Transverse colon (tissue), 4 donors: Measurements from ENCODE around the gene SPARC. TPM values are rescaled to one million over a fixed set of nuclear protein-coding genes. Genes with fewer than 3 reads are reported as not detected.
"Not testable (repeated sequence)": the region's sequence is repeated elsewhere in the genome, so short reads cannot be mapped to it uniquely, and the experiment has no call there.

Source experiments
- DNase-seq: peaks from one replicate; pipeline ENCODE4 v3.0.0-alpha.2; 2019
- H3K27ac ChIP-seq, 4 donors: fragments of 200-600 bp; sonication (generic); 2 replicates each; pipeline ENCODE4 v1.5.1; 2016 to 2018; ENCODE audit warnings: inconsistent platforms in 4 of 4
- H3K27me3 ChIP-seq: fragments of 200-600 bp; sonication (generic); 2 replicates; pipeline ENCODE4 v1.5.1; 2017; ENCODE audit warnings: inconsistent platforms
- H3K36me3 ChIP-seq, 4 donors: fragments of 200-600 bp; sonication (generic); 2 replicates each; pipeline ENCODE4 v1.5.1; 2017 to 2019; ENCODE audit warnings: inconsistent platforms in 4 of 4
- H3K4me1 ChIP-seq, 4 donors: fragments of 200-600 bp; sonication (generic); 2 replicates each; pipeline ENCODE4 v1.5.1; 2017 to 2020; ENCODE audit warnings: inconsistent platforms in 4 of 4
- H3K4me3 ChIP-seq, 4 donors: fragments of 200-600 bp; sonication (generic); 1 replicate in 1 of 4; 2 replicates in 3 of 4; pipeline versions ENCODE4 v1.5.1 to v1.6.1; 2017 to 2019; ENCODE audit warnings: inconsistent platforms in 4 of 4
- H3K9me3 ChIP-seq, 2 donors: fragments of 200-600 bp; sonication (generic); 2 replicates each; pipeline ENCODE4 v1.5.1; 2017 to 2019; ENCODE audit warnings: inconsistent platforms in 2 of 2
- EP300 ChIP-seq: sonication (generic); formaldehyde crosslinking; IDR thresholded peaks from one replicate; pipeline ENCODE4 v1.6.1; 2017; ENCODE audit warnings: antibody characterized with exemption, low read depth
- POLR2A ChIP-seq: fragments of 450-650 bp; IDR thresholded peaks from one replicate; pipeline ENCODE4 v1.6.1; 2016; ENCODE audit warnings: antibody characterized with exemption, mild to moderate bottlenecking, moderate library complexity
- POLR2AphosphoS5 ChIP-seq, 3 donors: sonication (generic); formaldehyde crosslinking; IDR thresholded peaks; one replicate each; pipeline ENCODE4 v1.6.1; 2016; ENCODE audit warnings: antibody characterized with exemption in 3 of 3
- WGBS, 2 donors: methylation state at CpG; one replicate each; pipeline ENCODE4 v1.1.5; 2018; ENCODE audit warnings: low coverage in 1 of 2; 5-methylcytosine and 5-hydroxymethylcytosine counted together
- in situ Hi-C, 4 donors: fragments of 200-750 bp; cut with MboI; loops; one replicate each; pipeline versions ENCODE4 v1.15.0 to v1.15.1; 2017; ENCODE audit warnings: low sequenced_read_pairs in 3 of 4, low pct_ligation_motif_present in 1 of 4, low pct_unique_long_range_greater_than_20kb in 1 of 4
- intact Hi-C: fragments of 100-400 bp; cut with DNase I; formaldehyde crosslinking; loops from one replicate; pipeline ENCODE4 v1.15.1; 2023; ENCODE audit warnings: low total_unique reads
- total RNA-seq, 4 donors: library from RNA; depleted of rRNA; stranded (reverse); fragments of >200 nt; gene quantifications; one replicate each; pipeline ENCODE4 v1.1.0, GENCODE V29; 2016
- TF ChIP-seq, protein P1 (sequence below), 5 experiments: fragments of 200-600 bp in 3 of 5; fragments of 450-650 bp in 2 of 5; sonication (generic) in 3 of 5; IDR thresholded peaks; 1 replicate in 2 of 5; 2 replicates in 3 of 5; pipeline ENCODE4 v1.5.1; 2016 to 2017; ENCODE audit warnings: antibody characterized with exemption in 5 of 5, inconsistent platforms in 3 of 5, mild to moderate bottlenecking in 2 of 5, moderate library complexity in 1 of 5

SPARC gene
- total RNA-seq, 4 donors from 2014 or later: 47.9 to 267 (median 85.1) TPM

DNA sequence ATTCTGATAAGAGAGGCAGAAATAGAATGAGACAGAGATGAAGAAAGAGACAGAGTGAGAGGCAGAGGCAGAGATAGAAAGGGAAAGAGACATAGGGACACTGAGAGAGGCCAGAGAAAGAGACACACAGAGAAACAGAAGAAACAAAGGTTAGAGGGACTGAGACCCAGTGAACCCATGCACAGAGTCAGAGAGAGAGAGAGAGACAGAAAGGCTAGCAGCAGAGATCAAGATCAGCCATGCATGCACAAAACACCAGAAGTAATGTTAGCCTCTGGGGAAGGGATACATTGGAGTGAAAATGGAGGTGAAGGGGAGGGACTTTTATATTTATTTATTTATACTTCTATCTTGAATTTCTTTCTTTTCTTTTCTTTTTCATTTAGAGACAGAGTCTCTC, 14.1 kb upstream of the SPARC start:
- Histone ChIP-seq H3K36me3 (no peaks in the 10 kb centered on the region), H3K27ac (no peak overlapping the region), H3K27me3 (no peaks in the 10 kb centered on the region), H3K9me3 (no peaks in the 10 kb centered on the region), H3K4me3 (no peak overlapping the region), H3K4me1 (peaks cover 0 to 17% (median 8%) of the 10 kb centered on the region in 4 donors)
- in situ Hi-C loops: no loop called here
- intact Hi-C loops: loop anchor here (10.0 kb wide), 1 partner anchor 244 kb away; no protein-coding TSS in a partner anchor
- TF ChIP-seq POLR2A (no peak), POLR2AphosphoS5 (IDR thresholded peaks at IDR 0.05) (no peak), EP300 (no peak)
- TF ChIP-seq, protein P1, sequence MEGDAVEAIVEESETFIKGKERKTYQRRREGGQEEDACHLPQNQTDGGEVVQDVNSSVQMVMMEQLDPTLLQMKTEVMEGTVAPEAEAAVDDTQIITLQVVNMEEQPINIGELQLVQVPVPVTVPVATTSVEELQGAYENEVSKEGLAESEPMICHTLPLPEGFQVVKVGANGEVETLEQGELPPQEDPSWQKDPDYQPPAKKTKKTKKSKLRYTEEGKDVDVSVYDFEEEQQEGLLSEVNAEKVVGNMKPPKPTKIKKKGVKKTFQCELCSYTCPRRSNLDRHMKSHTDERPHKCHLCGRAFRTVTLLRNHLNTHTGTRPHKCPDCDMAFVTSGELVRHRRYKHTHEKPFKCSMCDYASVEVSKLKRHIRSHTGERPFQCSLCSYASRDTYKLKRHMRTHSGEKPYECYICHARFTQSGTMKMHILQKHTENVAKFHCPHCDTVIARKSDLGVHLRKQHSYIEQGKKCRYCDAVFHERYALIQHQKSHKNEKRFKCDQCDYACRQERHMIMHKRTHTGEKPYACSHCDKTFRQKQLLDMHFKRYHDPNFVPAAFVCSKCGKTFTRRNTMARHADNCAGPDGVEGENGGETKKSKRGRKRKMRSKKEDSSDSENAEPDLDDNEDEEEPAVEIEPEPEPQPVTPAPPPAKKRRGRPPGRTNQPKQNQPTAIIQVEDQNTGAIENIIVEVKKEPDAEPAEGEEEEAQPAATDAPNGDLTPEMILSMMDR (IDR thresholded peaks at IDR 0.05): no peak
- DNase-seq: no peak

DNA sequence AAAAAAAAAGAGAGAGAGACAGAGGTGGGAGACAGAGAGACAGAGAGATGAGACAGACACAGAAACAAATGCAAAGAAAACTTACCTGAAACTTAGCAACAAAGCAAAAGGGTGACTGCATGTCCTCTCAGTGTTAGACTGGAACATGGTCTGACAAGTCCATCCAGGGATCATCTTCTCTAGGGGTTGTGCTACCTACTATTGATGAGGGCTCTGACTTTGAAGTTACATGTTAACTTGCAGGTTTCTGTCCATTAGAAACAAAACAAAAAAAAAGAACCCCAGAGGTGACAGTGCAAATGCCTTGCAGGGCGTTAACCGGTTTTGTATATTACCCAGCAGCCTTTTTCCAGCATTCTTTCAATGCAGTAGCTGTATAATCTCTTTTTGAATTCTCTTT, 13.6 kb upstream of the SPARC start:
- intact Hi-C loops (loop anchor here (10.0 kb wide), 1 partner anchor 245 kb away; no protein-coding TSS in a partner anchor), in situ Hi-C loops (no loop called here)
- Histone ChIP-seq H3K4me3 (no peak overlapping the region), H3K4me1 (peaks cover 0 to 17% (median 8%) of the 10 kb centered on the region in 4 donors), H3K27ac (no peak overlapping the region), H3K27me3 (no peaks in the 10 kb centered on the region), H3K9me3 (no peaks in the 10 kb centered on the region), H3K36me3 (no peaks in the 10 kb centered on the region)
- 83 to 90% methylated on average over 2 of the region's 2 CpGs for WGBS, 2 donors
- no peak for DNase-seq
- TF ChIP-seq, protein P1 (IDR thresholded peaks at IDR 0.05): no peak
- no peak for TF ChIP-seq POLR2AphosphoS5 (IDR thresholded peaks at IDR 0.05)
- TF ChIP-seq POLR2A: no peak

DNA sequence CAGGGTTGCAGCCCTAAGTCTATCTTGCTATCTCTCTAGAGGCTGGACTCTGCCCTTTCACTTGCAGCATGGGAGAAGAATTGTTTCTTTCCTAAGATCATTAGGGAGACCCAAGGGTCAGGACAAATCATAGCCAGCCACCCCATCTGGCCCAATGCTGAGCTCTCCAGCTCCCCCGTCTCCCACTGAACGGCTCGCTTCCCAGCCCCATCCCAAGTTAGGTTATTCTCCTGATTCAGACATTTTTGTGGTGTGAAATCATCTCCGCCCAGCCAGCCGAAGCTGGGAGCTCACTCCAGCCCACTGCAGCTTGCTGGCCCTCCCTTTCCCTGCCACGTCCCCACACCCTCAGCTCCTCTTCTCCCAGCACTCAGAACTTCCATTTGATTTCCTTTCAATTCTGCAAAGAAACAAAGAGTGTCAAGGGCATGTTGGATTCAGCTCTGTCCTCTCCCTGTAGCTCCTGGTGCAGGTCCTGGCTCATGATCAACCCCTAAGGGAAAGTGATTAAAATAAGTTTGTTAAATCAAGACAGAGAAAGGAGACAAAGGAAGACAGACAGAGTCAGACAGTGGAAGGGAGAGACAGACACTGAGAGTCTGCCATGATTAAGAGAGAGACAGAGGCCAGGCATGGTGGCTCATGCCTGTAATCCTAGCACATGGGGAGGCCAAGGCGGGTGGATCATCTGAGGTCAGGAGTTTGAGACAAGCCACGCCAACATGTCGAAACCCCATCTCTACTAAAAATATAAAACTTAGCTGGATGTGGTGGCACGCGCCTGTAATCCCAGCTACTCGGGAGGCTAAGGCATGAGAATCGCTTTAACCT, 12.6 kb upstream of the SPARC start:
- Histone ChIP-seq H3K36me3 (no peaks in the 10 kb centered on the region), H3K27ac (peak overlapping the region; percentile 65 to 79 (median 74)), H3K9me3 (no peaks in the 10 kb centered on the region), H3K4me3 (no peak overlapping the region), H3K4me1 (peaks cover 0 to 17% (median 8%) of the 10 kb centered on the region in 4 donors), H3K27me3 (no peaks in the 10 kb centered on the region)
- peak; percentile 49 for DNase-seq
- peak in 1 of 3 donors; percentile 40 for TF ChIP-seq POLR2AphosphoS5 (IDR thresholded peaks at IDR 0.05)
- TF ChIP-seq EP300: no peak
- TF ChIP-seq, protein P1 (IDR thresholded peaks at IDR 0.05): no peak
- in situ Hi-C loops (no loop called here), intact Hi-C loops (no loop called here)
- 66 to 76% methylated on average over 5 to 13 of the region's 13 CpGs for WGBS, 2 donors

DNA sequence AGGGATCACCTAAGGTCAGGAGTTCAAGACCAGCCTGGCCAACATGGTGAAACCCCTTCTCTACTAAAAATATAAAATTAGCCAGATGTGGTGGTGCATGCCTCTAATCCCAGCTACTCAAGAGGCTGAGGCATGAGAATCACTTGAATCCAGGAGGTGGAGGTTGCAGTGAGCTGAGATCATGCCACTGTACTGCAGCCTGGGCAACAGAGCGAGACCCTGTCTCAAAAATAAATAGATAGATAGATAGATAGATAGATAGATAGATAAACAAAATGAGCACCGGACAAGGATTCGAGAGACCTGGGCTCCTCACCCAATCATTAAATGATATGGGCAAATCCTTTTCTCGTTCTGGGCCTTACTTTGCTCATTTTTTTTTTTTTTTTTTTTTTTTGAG, 11.4 kb upstream of the SPARC start:
- H3K4me1 ChIP-seq, H3K4me3 ChIP-seq, intact Hi-C loops, in situ Hi-C loops, H3K9me3 ChIP-seq, H3K36me3 ChIP-seq, DNase-seq, H3K27me3 ChIP-seq: not testable (repeated sequence)
- 94 to 96% methylated on average over 4 of the region's 4 CpGs for WGBS, 2 donors
- H3K27ac ChIP-seq: peak overlapping the region; percentile 65 to 79 (median 76)
